Measurements from ENCODE around the gene BTBD9. TPM values are rescaled to one million over a fixed set of nuclear protein-coding genes. Genes with fewer than 3 reads are reported as not detected.

BTBD9 gene
- total RNA-seq, 4 donors from 2014 or later: 17.3 to 50.3 (median 37.8) TPM

DNA sequence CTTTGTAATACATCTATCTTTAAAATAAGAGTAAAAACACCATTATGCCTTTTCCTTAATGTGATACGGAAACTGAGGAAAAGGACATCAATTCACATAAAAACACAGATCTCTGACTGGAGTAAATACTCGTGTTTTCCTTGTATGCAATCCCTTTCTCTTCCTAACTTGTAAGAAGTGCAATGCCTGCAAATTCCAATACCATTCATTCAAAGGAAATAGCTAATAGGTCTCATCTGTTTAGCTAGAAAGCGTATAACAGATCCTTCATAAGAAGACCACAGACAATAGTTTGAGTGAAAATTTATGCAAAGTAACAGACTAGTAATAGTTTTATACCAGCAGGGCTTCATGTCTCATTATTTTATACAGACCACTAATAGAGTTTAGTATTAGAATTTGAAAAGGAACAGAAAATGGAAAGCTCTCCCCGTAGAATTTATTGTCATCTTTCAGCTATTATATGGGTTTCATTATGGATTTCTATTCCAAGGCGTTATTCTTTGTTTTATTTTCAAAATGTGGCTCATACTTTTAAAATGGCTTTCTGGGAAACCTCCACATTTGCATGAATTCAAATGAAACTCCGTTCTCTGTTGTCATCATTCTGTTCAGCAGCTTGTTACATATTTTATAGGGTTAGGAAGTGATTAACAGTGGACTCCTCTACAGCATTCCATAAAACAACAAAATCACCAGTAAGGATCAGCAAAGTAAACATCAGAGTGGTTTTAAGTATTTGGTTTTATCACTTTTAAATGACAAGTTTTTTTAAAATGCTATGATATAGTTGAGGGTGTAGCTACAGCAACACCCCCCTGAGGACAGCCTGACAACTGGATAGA lies 186.7 kb downstream of the BTBD9 start:
- Histone ChIP-seq H3K27me3 (no peaks in the 10 kb centered on the region), H3K27ac (no peak overlapping the region), H3K9me3 (no peaks in the 10 kb centered on the region), H3K4me1 (no peaks in the 10 kb centered on the region), H3K4me3 (no peak overlapping the region), H3K36me3 (no peaks in the 10 kb centered on the region)
- no peak for TF ChIP-seq CTCF (IDR thresholded peaks at IDR 0.05)
- TF ChIP-seq POLR2A (IDR thresholded peaks at IDR 0.05): no peak
- no peak for DNase-seq

DNA sequence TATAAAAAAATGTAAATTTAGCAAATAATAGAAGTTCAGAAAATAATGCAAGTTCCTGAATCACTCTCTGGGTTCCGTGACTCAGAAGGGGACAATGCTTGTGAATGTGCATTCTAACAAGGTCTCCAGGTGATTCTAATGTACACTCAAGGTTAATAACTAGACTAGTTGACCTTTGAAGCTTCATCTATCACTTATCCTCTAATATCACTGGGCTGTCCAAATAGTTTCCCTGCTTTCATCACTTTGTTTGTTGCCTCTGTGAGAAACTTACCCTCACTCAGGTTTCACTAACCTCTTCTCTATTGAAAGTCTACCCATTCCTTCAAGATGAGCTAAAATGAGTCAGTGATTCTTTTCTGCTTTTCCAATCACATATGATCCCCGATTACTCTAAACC lies 189.0 kb downstream of the BTBD9 start:
- TF ChIP-seq CTCF (IDR thresholded peaks at IDR 0.05) (no peak), POLR2A (IDR thresholded peaks at IDR 0.05) (no peak)
- H3K4me3 ChIP-seq: no peak overlapping the region
- no peaks in the 10 kb centered on the region for H3K36me3 ChIP-seq
- no peak overlapping the region for H3K27ac ChIP-seq
- no peaks in the 10 kb centered on the region for H3K9me3 ChIP-seq
- no peaks in the 10 kb centered on the region for H3K27me3 ChIP-seq
- DNase-seq: no peak
- no peaks in the 10 kb centered on the region for H3K4me1 ChIP-seq

GRCh38 chr6:38445925-38446324 lies 193.8 kb downstream of the BTBD9 start:
- H3K4me3 ChIP-seq: no peak overlapping the region
- H3K27me3 ChIP-seq: no peaks in the 10 kb centered on the region
- DNase-seq: no peak
- no peaks in the 10 kb centered on the region for H3K4me1 ChIP-seq
- H3K36me3 ChIP-seq: no peaks in the 10 kb centered on the region
- no peak for TF ChIP-seq CTCF (IDR thresholded peaks at IDR 0.05)
- TF ChIP-seq POLR2A (IDR thresholded peaks at IDR 0.05): no peak
- no peak overlapping the region for H3K27ac ChIP-seq
- no peaks in the 10 kb centered on the region for H3K9me3 ChIP-seq

DNA sequence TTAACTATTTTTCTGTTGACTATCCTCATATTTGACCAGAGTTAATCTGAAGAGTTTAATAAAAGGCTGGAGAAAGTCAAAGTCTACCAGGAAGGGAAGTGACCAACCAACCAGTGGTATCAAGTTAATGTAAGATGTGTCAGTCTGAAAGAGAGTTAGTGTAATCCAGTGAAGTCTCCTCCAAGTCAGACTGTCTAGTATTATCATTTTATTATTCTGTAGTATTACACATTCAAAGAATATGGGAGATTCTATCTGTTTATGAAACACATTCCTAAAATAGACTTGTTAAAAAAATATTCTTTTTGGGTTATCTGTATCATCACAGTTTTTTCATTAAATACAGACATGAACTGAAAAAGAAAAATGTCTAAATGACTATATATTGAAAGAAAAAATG lies 194.4 kb downstream of the BTBD9 start:
- no peak for TF ChIP-seq CTCF (IDR thresholded peaks at IDR 0.05)
- TF ChIP-seq POLR2A (IDR thresholded peaks at IDR 0.05): no peak
- H3K27ac ChIP-seq: no peak overlapping the region
- no peaks in the 10 kb centered on the region for H3K27me3 ChIP-seq
- DNase-seq: no peak
- no peaks in the 10 kb centered on the region for H3K4me1 ChIP-seq
- no peaks in the 10 kb centered on the region for H3K9me3 ChIP-seq
- H3K36me3 ChIP-seq: no peaks in the 10 kb centered on the region
- H3K4me3 ChIP-seq: no peak overlapping the region

DNA sequence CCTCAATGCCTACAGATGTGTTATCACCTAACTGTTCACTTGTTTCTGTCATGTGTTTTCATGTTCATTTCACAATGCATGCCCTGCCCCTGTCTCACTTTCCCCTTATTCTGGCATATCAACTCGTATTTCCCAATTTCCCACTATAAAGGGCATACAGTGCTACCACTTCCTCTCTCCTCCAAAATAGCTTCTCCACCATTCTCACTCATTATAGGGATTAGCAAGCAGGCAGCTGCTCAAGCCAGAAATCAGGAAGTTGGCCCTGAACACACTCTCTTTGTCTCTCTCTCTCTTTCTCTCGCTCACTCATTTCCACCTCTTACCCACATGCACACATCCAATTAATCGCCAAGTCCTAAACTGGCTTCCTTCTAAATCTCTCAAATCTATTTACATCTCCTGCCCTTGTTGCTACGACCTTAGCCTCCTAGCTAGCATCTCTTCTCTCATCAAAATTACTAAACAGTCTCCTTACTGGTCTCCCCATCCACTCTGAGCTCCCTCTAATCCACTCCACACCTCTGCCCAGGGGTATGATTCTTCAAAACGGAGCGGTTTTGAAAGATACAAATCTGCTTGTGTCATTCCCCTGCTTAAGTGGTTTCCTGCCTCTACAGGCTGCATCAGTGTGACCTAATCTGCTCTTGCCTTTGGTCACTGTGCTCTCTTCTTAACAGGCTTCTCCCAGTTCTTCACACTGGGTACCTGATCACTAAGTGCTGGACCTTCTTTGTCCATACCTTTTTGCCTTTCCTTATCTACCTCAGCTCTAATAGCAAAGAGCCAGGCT lies 196.2 kb downstream of the BTBD9 start:
- no peaks in the 10 kb centered on the region for H3K4me1 ChIP-seq
- no peaks in the 10 kb centered on the region for H3K27me3 ChIP-seq
- H3K4me3 ChIP-seq: no peak overlapping the region
- DNase-seq: no peak
- no peak overlapping the region for H3K27ac ChIP-seq
- H3K36me3 ChIP-seq: no peaks in the 10 kb centered on the region
- TF ChIP-seq CTCF (IDR thresholded peaks at IDR 0.05): no peak
- no peak for TF ChIP-seq POLR2A (IDR thresholded peaks at IDR 0.05)
- H3K9me3 ChIP-seq: no peaks in the 10 kb centered on the region

All from Peyer's patch (tissue), 4 donors.